ENCODE measurements around the gene MON1A.

GRCh38 chr3:49877716-49878115 lies 51.9 kb downstream of the MON1A start:
- TF ChIP-seq CTCF (IDR thresholded peaks at IDR 0.05; ENCODE audit: insufficient read depth, low read depth, low read length) (no peak), EZH2 (IDR thresholded peaks at IDR 0.05; ENCODE audit: insufficient read depth, low read length) (no peak)
